Heart left ventricle (tissue), 16 donors: ENCODE measurements around the gene TTC23. TPM values are rescaled to one million over a fixed set of nuclear protein-coding genes. Genes with fewer than 3 reads are reported as not detected.

Experiments used
- ATAC-seq, 4 donors: fragments of 200-7000 bp; cut with Tn5 transposase; one replicate each; pipeline ENCODE4 v1.9.1; 2020 to 2022; ENCODE audit warnings: moderate library complexity in 4 of 4, mild to moderate bottlenecking in 3 of 4, moderate number of reproducible peaks in 1 of 4
- DNase-seq, 5 donors: peaks; one replicate each; pipeline ENCODE4 v3.0.0-alpha.2; 2020
- H3K27ac ChIP-seq, 12 donors: fragments of 200-600 bp; sonication (generic) in 4 of 12; one replicate each; pipeline versions ENCODE4 v1.5.0 to v1.8.0; 2016 to 2022; ENCODE audit warnings: mild to moderate bottlenecking in 2 of 12
- H3K27me3 ChIP-seq, 9 donors: fragments of 200-600 bp; sonication (generic) in 2 of 9; one replicate each; pipeline versions ENCODE4 v1.5.1 to v1.8.0; 2016 to 2022; ENCODE audit warnings: mild to moderate bottlenecking in 3 of 9
- H3K36me3 ChIP-seq, 9 donors: fragments of 200-600 bp; sonication (generic) in 2 of 9; one replicate each; pipeline versions ENCODE4 v1.5.0 to v1.8.0; 2018 to 2022; ENCODE audit warnings: mild to moderate bottlenecking in 2 of 9
- H3K4me1 ChIP-seq, 12 donors: fragments of 200-600 bp; sonication (generic) in 4 of 12; one replicate each; pipeline versions ENCODE4 v1.5.0 to v1.8.0; 2016 to 2022; ENCODE audit warnings: mild to moderate bottlenecking in 3 of 12
- H3K4me3 ChIP-seq, 12 donors: fragments of 200-600 bp; sonication (generic) in 4 of 12; one replicate each; pipeline versions ENCODE4 v1.5.0 to v1.8.0; 2017 to 2022; ENCODE audit warnings: mild to moderate bottlenecking in 9 of 12, moderate library complexity in 4 of 12
- H3K9me3 ChIP-seq, 12 donors: fragments of 200-600 bp; sonication (generic) in 4 of 12; one replicate each; pipeline versions ENCODE4 v1.5.0 to v1.8.0; 2016 to 2022; ENCODE audit warnings: mild to moderate bottlenecking in 1 of 12
- POLR2A ChIP-seq, 2 donors: fragments of 450-650 bp; IDR thresholded peaks; one replicate each; pipeline ENCODE4 v1.6.1; 2017; ENCODE audit warnings: antibody characterized with exemption in 2 of 2, mild to moderate bottlenecking in 2 of 2, moderate library complexity in 2 of 2
- WGBS, 4 donors: extraction: QIAGEN DNeasy Blood & Tissue Kit in 2 of 4; methylation state at CpG; one replicate each; pipeline versions ENCODE4 v1.1.5 to v1.1.7; 2013 to 2018; 5-methylcytosine and 5-hydroxymethylcytosine counted together
- intact Hi-C, 10 donors: fragments of 100-400 bp; cut with DNase I; formaldehyde crosslinking; loops; one replicate each; pipeline versions ENCODE4 v1.11.1 to v1.14.2; 2022
- polyA plus RNA-seq, 2 donors: library from polyadenylated mRNA; stranded (reverse); fragments of 200-250 nt; gene quantifications; one replicate each; pipeline ENCODE4 v1.2.3, GENCODE V29; 2013
- total RNA-seq, 9 donors: library from RNA; depleted of rRNA in 2 of 9; stranded (reverse); fragments of >200 nt in 2 of 9; fragmentation: NEBNext Ultra II Directional in 3 of 9; extraction: Animal tissue kit (Norgen Biotek cat#: 25700) in 3 of 9; gene quantifications; one replicate each; pipeline versions ENCODE4 v1.1.0 to v1.2.4, GENCODE V29; 2016 to 2023
- TF ChIP-seq, protein P1 (sequence below), 12 donors: fragments of 200-600 bp; sonication (generic) in 4 of 12; IDR thresholded peaks; one replicate each; pipeline versions ENCODE4 v1.5.0 to v1.8.0; 2018 to 2022; ENCODE audit warnings: antibody characterized with exemption in 12 of 12, mild to moderate bottlenecking in 5 of 12
- donor health status: ischemic (EF 13 %, LVEDD 7.1; RV severe dilation, severe dysfunction).
- donor health status: healthy with polysubstance abuse.
- donor health status: DM: no; HTN: yes; CAD: no.
- donor health status: DM: no; HTN: no; CAD: no.
- donor health status: ischemic (EF 25% LVEDD 6.9; RV normal size, moderate dysfunction).
- donor health status: ischemic (EF 25% LVEDD 5.7; RV mildly dilated, moderate dysfunction).
- donor health status: healthy.
- donor health status: DM: yes; HTN: yes; CAD: no.
- donor health status: ischemic (EF 35%, LVEDD 5.7; RV mildly dilated, moderate dysfunction).
- donor health status: nonischemic (EF 11% LVEDD 7.7; RV severe dilation, severe dysfunction).
- donor health status: DM: yes; HTN: yes; CAD: no.
- donor health status: PGD.
- donor health status: ischemic (EF 29% LVEDD 5.4; RV normal size, mild dysfunction).
- donor health status: nonischemic (EF 23%, LVEDD 6.1; RV moderate dilation, normal function).

TTC23 gene
- total and polyA plus RNA-seq, 11 donors: 5.7 to 19.5 (median 10.4) TPM

DNA sequence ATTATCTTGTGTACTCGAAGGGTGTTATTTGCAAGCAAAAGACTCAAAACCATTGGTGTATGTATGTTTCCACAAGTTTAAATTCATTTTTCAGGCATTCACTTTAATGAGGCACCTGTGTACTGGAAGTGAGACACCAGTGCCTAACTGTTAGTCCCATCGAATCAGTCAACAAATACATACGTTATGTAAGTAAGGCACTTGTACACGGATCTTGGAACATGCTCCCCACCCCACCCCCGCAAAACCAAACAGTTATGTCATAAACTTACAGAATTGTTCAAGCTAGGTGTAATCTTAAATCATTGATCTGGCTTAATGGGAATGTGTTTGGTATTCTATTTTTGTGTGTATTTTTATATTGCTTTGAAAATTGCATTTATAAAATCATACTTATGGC, 19.1 kb upstream of the TTC23 start:
- 77 to 81% (median 79%) methylated on average over 5 of the region's 5 CpGs for WGBS, 4 donors
- no peaks in the 10 kb centered on the region for H3K36me3 ChIP-seq
- DNase-seq: no peak
- no peak overlapping the region for H3K4me3 ChIP-seq
- no peaks in the 10 kb centered on the region for H3K27me3 ChIP-seq
- intact Hi-C loops: no loop called here
- no peak for ATAC-seq
- no peak overlapping the region for H3K27ac ChIP-seq
- TF ChIP-seq, protein P1, sequence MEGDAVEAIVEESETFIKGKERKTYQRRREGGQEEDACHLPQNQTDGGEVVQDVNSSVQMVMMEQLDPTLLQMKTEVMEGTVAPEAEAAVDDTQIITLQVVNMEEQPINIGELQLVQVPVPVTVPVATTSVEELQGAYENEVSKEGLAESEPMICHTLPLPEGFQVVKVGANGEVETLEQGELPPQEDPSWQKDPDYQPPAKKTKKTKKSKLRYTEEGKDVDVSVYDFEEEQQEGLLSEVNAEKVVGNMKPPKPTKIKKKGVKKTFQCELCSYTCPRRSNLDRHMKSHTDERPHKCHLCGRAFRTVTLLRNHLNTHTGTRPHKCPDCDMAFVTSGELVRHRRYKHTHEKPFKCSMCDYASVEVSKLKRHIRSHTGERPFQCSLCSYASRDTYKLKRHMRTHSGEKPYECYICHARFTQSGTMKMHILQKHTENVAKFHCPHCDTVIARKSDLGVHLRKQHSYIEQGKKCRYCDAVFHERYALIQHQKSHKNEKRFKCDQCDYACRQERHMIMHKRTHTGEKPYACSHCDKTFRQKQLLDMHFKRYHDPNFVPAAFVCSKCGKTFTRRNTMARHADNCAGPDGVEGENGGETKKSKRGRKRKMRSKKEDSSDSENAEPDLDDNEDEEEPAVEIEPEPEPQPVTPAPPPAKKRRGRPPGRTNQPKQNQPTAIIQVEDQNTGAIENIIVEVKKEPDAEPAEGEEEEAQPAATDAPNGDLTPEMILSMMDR (IDR thresholded peaks at IDR 0.05): no peak
- TF ChIP-seq POLR2A (IDR thresholded peaks at IDR 0.05): no peak
- H3K9me3 ChIP-seq: no peaks in the 10 kb centered on the region
- peaks cover 0 to 8% (median 0%) of the 10 kb centered on the region in 12 donors for H3K4me1 ChIP-seq

DNA sequence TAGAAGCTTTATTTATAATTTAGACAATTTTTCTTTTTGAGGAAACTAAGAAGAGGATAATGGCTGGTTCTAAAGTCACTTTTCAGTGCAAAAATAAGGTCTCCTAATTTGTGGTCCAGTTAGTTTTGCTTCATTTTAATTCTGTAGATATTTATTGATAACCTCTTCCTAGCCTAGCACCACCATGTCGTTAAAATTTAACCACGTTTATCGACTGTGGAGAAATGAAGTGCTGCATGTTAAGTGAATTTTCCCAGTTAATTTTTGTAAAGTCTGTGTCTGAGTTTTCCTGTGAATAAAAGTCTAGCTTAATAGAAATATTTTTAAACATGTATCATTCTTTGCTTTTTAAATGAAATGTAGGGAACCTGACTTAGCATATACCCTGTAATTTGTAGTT, 18.6 kb upstream of the TTC23 start:
- Histone ChIP-seq H3K9me3 (no peaks in the 10 kb centered on the region), H3K27ac (no peak overlapping the region), H3K4me1 (peaks cover 0 to 3% (median 0%) of the 10 kb centered on the region in 12 donors), H3K27me3 (no peaks in the 10 kb centered on the region), H3K4me3 (no peak overlapping the region), H3K36me3 (peaks cover 0 to 1% (median 0%) of the 10 kb centered on the region in 9 donors)
- ATAC-seq: no peak
- no peak for DNase-seq
- WGBS, 4 donors: 92 to 95% (median 94%) methylated on average over 3 of the region's 3 CpGs
- TF ChIP-seq, protein P1 (IDR thresholded peaks at IDR 0.05): no peak
- intact Hi-C loops: no loop called here

DNA sequence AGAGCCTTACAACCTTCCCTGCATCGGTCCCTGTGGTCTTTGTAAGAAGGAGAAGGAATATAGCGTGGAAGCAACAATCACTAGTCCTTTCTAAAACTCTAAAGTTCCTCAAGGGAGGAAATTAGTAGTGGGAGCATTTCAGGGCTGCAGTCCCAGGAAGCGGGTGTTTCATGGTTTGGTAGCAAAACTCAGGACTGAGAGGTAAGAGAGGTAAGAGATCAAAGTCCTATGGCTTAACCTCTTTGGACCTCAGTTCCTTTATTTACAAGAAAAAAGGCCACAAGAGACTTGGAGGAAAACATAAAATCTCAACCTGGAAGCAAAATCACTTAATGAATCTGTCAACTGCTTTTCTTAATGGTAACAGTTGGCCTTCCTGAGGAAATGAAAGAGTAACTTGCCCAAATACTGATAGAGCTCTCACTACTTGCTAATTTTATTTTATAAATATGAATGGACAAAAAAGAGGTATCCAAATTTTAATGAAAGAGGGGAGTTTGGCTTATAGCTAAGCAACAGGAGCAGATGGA, 16.2 kb upstream of the TTC23 start:
- Histone ChIP-seq H3K27me3 (no peaks in the 10 kb centered on the region), H3K4me1 (no peaks in the 10 kb centered on the region), H3K4me3 (no peak overlapping the region), H3K36me3 (peaks cover 0 to 12% (median 0%) of the 10 kb centered on the region in 9 donors), H3K27ac (no peak overlapping the region), H3K9me3 (no peaks in the 10 kb centered on the region)
- 87 to 95% (median 91%) methylated on average over 3 of the region's 3 CpGs for WGBS, 4 donors
- intact Hi-C loops: no loop called here
- ATAC-seq: no peak
- TF ChIP-seq, protein P1 (IDR thresholded peaks at IDR 0.05): no peak
- TF ChIP-seq POLR2A (IDR thresholded peaks at IDR 0.05): no peak
- DNase-seq: no peak

DNA sequence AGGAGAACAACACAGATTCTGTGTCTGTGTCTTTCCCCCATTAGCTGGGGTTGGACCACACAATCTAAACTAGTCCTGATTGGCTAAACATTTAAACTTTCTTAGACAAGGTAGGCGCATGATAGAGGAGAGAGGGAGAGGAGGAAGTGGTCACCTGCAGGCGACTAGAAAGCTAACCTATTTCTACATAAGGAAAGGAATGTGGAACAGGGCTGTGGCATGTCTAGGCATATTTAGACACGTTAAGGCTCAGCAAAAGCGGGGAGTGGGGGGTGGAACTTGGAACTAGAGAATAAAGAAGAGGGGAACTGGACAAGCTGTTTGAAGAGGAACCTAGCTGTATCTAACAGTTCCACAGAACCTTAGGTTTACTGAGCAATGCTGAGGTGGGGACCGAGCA, 14.7 kb upstream of the TTC23 start:
- Histone ChIP-seq H3K27ac (no peak overlapping the region), H3K9me3 (no peaks in the 10 kb centered on the region), H3K4me3 (no peak overlapping the region), H3K36me3 (peaks cover 0 to 12% (median 0%) of the 10 kb centered on the region in 9 donors), H3K27me3 (no peaks in the 10 kb centered on the region), H3K4me1 (no peaks in the 10 kb centered on the region)
- no peak for ATAC-seq
- no peak for DNase-seq
- 80 to 87% (median 83%) methylated on average over 5 of the region's 5 CpGs for WGBS, 4 donors
- intact Hi-C loops: no loop called here
- no peak for TF ChIP-seq POLR2A (IDR thresholded peaks at IDR 0.05)
- TF ChIP-seq, protein P1 (IDR thresholded peaks at IDR 0.05): no peak
